Mesothelial cell of epicardium (in vitro differentiated cells): ENCODE data around the gene GLI2. TPM values are rescaled to one million over a fixed set of nuclear protein-coding genes. Genes with fewer than 3 reads are reported as not detected.

Source experiments
- DNase-seq, 2 experiments: peaks; one replicate each; pipeline ENCODE4 v3.0.0; 2021; ENCODE audit warnings: low spot score in 2 of 2; ENCODE audit not compliant: unreplicated experiment in 2 of 2
- H3K27ac Mint-ChIP-seq: 2 replicates; pipeline ENCODE4 v1.8.0; 2021; ENCODE audit warnings: mixed read lengths
- H3K27me3 Mint-ChIP-seq: 2 replicates; pipeline ENCODE4 v1.8.0; 2021; ENCODE audit warnings: low read depth, mixed read lengths
- H3K36me3 Mint-ChIP-seq: 2 replicates; pipeline ENCODE4 v1.8.0; 2021; ENCODE audit warnings: mixed read lengths
- H3K4me1 Mint-ChIP-seq: 2 replicates; pipeline ENCODE4 v1.8.0; 2021; ENCODE audit warnings: mixed read lengths
- H3K4me3 Mint-ChIP-seq: 2 replicates; pipeline ENCODE4 v1.8.0; 2021; ENCODE audit warnings: mild to moderate bottlenecking, moderate library complexity, mixed read lengths
- H3K9me3 Mint-ChIP-seq: 2 replicates; pipeline ENCODE4 v1.8.0; 2021; ENCODE audit warnings: mixed read lengths
- total RNA-seq: library from RNA; stranded (reverse); gene quantifications from 3 replicates; pipeline ENCODE4 v1.2.1, GENCODE V29; 2021
- TF ChIP-seq, protein P1 (sequence below): fragments of 200-600 bp; sonication (generic); IDR thresholded peaks from one replicate; pipeline ENCODE4 v1.5.0; 2021; ENCODE audit warnings: antibody characterized with exemption; ENCODE audit not compliant: unreplicated experiment

GLI2 gene
- total RNA-seq, 1 donor from 2014 or later = 67.0 TPM

GRCh38 chr2:120749506-120750431 lies 14.1 kb downstream of the GLI2 start:
- Mint-ChIP-seq H3K27ac (peak overlapping the region; percentile 7), H3K4me3 (no peak overlapping the region), H3K36me3 (peaks cover 7% of the 10 kb centered on the region), H3K9me3 (no peaks in the 10 kb centered on the region), H3K4me1 (peaks cover 34% of the 10 kb centered on the region), H3K27me3 (no peaks in the 10 kb centered on the region)
- DNase-seq = peak in 1 of 2 experiments; percentile 36
- TF ChIP-seq, protein P1, sequence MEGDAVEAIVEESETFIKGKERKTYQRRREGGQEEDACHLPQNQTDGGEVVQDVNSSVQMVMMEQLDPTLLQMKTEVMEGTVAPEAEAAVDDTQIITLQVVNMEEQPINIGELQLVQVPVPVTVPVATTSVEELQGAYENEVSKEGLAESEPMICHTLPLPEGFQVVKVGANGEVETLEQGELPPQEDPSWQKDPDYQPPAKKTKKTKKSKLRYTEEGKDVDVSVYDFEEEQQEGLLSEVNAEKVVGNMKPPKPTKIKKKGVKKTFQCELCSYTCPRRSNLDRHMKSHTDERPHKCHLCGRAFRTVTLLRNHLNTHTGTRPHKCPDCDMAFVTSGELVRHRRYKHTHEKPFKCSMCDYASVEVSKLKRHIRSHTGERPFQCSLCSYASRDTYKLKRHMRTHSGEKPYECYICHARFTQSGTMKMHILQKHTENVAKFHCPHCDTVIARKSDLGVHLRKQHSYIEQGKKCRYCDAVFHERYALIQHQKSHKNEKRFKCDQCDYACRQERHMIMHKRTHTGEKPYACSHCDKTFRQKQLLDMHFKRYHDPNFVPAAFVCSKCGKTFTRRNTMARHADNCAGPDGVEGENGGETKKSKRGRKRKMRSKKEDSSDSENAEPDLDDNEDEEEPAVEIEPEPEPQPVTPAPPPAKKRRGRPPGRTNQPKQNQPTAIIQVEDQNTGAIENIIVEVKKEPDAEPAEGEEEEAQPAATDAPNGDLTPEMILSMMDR = no peak

DNA sequence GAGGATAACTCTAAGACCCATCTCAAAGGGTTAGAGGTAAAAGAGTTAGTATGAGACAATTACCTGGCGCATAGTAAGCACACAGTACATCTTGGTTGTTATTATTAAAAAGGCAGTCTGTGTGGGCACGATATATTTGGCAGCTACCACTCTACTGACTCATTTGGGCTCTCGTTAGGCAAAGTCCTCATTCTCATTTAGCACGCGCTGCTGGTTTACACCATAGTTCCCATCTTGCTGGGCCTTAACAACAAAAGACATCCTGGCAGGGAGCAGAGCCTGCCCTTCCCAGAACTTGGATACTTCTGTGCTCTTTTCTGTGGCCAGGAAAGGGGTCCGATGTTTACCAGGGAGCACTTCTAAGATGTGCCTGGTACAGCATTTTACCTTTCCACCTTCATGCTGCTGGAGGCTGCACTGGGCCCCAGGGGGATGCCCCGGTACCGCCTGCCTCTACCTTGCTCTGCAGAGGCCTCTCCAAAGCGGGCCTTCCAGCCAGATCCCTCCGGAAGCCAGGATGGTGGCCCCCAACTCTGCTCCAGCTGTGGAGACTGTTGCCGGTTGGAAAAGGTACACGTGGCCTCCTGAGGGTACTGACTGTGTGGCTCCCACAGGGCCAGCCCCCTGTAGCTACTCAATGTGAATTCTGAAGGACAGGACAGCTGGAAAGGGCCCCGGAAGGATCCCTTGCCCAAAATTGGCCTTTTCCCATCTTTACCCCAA lies 15.0 kb downstream of the GLI2 start:
- TF ChIP-seq, protein P1 = no peak
- H3K36me3 Mint-ChIP-seq = peaks cover 7% of the 10 kb centered on the region
- H3K4me1 Mint-ChIP-seq = peaks cover 34% of the 10 kb centered on the region
- H3K4me3 Mint-ChIP-seq = no peak overlapping the region
- no peaks in the 10 kb centered on the region for H3K27me3 Mint-ChIP-seq
- peak in 1 of 2 experiments; percentile 29 for DNase-seq
- peaks cover under 1% of the 10 kb centered on the region for H3K9me3 Mint-ChIP-seq
- H3K27ac Mint-ChIP-seq = peak overlapping the region; percentile 75

- TF ChIP-seq, protein P1 = no peak
- Mint-ChIP-seq H3K36me3 (peaks cover 11% of the 10 kb centered on the region), H3K4me1 (peaks cover 34% of the 10 kb centered on the region), H3K9me3 (peaks cover 6% of the 10 kb centered on the region), H3K4me3 (no peak overlapping the region), H3K27me3 (no peaks in the 10 kb centered on the region), H3K27ac (peak overlapping the region; percentile 63)
- DNase-seq = no peak
These were observed 15.9 kb downstream of the GLI2 start for GRCh38 chr2:120751553-120751952.

- no peak overlapping the region for H3K4me3 Mint-ChIP-seq
- peaks cover 13% of the 10 kb centered on the region for H3K9me3 Mint-ChIP-seq
- TF ChIP-seq, protein P1 = no peak
- no peak for DNase-seq
- H3K27ac Mint-ChIP-seq = peak overlapping the region; percentile 75
- peaks cover 49% of the 10 kb centered on the region for H3K4me1 Mint-ChIP-seq
- peaks cover 17% of the 10 kb centered on the region for H3K36me3 Mint-ChIP-seq
- no peaks in the 10 kb centered on the region for H3K27me3 Mint-ChIP-seq
These were observed 18.6 kb downstream of the GLI2 start for GRCh38 chr2:120754067-120754960.
